NCI-H460 (cell line): ENCODE data around the gene SLC22A9. TPM values are rescaled to one million over a fixed set of nuclear protein-coding genes. Genes with fewer than 3 reads are reported as not detected.

ENCODE experiments used
- DNase-seq: peaks from one replicate; pipeline ENCODE4 v3.0.0-alpha.2; 2016; ENCODE audit warnings: low read depth; ENCODE audit errors: extremely low read depth
- total RNA-seq: library from RNA; depleted of rRNA; stranded (reverse); fragments of >200 nt; shearing (Covaris generic); gene quantifications from 2 replicates; pipeline ENCODE4 v1.2.3, GENCODE V29; 2014; rRNA removed

Gene SLC22A9
- total RNA-seq, 1 experiment from 2014 or later, result not detected

DNA sequence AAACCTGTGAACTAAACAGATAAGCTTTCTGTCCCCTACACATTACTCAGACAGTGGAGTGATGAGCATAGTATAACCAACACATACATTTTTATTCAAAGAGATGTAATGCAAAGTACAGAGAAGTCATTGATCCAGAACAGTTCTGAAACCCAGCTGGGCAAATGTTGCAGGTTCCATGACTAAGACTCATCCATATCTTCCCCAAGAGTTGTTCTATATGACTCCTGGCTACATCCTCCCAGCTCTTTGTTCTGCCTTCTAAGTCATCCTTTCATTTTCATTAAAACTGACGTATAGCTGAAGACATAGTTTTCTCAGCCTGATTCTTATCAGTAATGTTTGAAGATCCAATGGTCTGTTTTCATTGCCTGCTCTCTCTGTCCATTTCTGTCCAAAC is 74.1 kb downstream of the SLC22A9 start:
- no peak for DNase-seq

DNA sequence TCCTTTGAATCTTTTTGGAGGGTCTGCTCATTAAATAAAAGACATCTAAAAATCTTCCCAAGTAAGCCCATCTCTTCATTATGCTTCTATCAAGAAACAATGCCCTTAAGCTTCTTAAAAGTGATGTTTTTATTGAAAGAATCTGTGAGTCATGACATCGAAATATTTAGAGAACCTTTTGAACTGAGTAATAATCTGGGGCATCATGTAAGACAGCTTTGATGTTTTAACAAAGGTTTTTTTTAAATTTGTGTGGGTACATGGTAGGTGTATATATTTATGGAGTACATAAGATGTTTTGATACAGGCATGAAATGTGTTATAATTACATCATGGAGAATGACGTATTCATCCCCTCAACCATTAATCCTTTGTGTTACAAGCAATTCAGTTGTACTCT is 74.6 kb downstream of the SLC22A9 start:
- no peak for DNase-seq

DNA sequence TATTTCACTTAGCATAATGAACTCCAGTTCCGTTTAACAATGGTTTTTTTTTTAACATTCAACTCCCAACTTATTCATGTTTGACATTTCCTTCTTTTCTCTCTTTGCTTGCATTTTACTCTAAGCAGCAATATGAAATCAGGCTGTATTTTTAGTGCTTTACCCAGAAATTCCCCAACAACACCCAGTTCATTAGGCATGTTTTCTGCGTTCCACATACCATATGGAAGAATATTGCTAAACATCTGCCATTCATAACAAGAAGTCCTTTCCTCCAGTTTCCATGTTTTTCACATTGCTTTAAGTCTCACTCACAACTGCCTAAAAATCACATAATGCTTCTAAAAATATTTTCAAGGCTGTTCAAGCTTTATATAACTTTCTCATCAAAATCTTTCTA is 75.5 kb downstream of the SLC22A9 start:
- no peak for DNase-seq

DNA sequence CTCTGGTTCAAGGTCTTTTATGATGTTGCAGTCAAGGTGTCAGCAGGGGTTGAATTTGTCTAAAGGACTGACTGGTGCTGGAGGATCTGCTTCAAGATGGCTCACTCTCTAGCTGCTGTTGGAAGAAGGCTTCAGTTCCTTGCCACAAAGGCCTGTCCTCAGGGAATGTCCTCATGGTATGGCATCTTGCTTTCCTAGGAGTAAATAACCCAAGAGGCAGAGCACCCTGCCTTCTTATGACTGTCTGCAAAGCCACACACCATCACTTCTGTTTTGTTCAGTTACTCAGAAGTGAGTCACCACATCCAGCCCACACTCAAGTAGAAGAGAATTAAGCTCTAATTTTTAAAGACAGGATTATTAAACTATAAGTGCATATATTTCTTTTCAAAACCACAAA is 76.1 kb downstream of the SLC22A9 start:
- DNase-seq, result no peak

DNA sequence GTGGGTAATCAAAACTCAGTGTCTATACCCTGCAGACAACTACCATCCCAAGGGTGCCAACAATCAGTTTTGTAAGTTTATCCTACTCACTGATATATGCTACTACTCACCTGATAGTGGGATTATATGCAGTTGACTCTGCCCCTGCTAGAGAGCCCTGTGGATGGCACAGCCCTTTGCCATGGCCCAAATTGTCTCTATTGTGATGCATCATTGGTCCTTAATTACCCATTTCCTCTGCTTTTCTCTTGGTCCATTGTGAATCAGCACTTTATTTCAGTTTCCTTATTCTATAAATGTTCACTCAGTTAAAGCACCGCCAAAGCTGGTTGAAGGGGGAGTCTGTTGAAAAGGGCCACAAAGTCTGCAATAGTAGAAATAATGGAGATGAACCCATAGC is 79.1 kb downstream of the SLC22A9 start:
- no peak for DNase-seq

DNA sequence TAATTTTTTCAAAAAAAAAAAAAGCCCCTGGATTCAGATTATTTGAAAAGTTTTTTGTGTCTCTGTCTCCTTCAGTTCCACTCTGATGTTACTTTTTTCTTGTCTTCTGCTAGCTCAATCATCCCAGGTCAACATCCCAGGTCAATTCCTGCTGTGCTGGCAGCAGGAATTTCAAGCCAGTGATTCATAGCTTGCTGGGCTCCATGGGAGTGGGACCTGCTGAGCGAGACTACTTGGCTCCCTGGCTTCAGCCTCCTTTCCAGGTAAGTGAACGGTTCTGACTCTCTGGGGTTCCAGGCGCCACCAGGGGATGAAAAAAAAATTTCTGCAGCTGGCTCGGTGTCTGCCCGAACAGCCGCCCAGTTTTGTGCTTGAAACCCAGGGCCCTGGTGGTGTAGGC is 90.0 kb downstream of the SLC22A9 start:
- no peak for DNase-seq

Other genes with a start within 250 kb of the SLC22A9 start
- gene SLC22A24, start 225.6 kb upstream of the SLC22A9 start, total RNA-seq, result 0.05 TPM in 1 of 2 replicates, not detected in the other
- not detected in 2 replicates for gene SLC22A25, start 126.2 kb upstream of the SLC22A9 start, total RNA-seq
- gene PLAAT5, start 121.4 kb downstream of the SLC22A9 start, total RNA-seq, result not detected in 2 replicates
- not detected in 2 replicates for gene LGALS12, start 136.3 kb downstream of the SLC22A9 start, total RNA-seq
- not detected in 2 replicates for gene PLAAT4, start 167.0 kb downstream of the SLC22A9 start, total RNA-seq
- gene PLAAT2, start 193.6 kb downstream of the SLC22A9 start, total RNA-seq, result not detected in 2 replicates
- 10.3 and 13.6 TPM in 2 replicates for gene PLAAT3, start 244.6 kb downstream of the SLC22A9 start, total RNA-seq